ENCODE results near the gene TMEM116. TPM values are rescaled to one million over a fixed set of nuclear protein-coding genes. Genes with fewer than 3 reads are reported as not detected.

TMEM116 gene
- total RNA-seq, 1 experiment from 2014 or later: 10.2 TPM

GRCh38 chr12:111943929-111944328 lies 69.0 kb downstream of the TMEM116 start:
- POLR2A ChIA-PET: no interaction called here
- H3K4me1 ChIP-seq (ENCODE audit: control insufficient read depth, insufficient read depth, low read length): no peaks in the 10 kb centered on the region
- no peaks in the 10 kb centered on the region for H3K27me3 ChIP-seq (ENCODE audit: control insufficient read depth, insufficient read depth, low read length)
- ATAC-seq (no peak), DNase-seq (ENCODE audit: low read depth, low spot score) (no peak)
- TF ChIP-seq TCF7L2 (IDR thresholded peaks at IDR 0.05; ENCODE audit: low read depth, low read length): no peak
- no peaks in the 10 kb centered on the region for H3K9me3 ChIP-seq (ENCODE audit: control insufficient read depth, insufficient read depth, low read depth, low read length)
- no TSS peak for BruUV-seq (replicated peaks)
- in situ Hi-C loops (cut with HindIII; ENCODE audit: low pct_unique_long_range_greater_than_20kb, low sequenced_read_pairs) (no loop called here), intact Hi-C loops (cut with micrococcal nuclease; ENCODE audit: unreplicated experiment) (no loop called here)
- no peaks in the 10 kb centered on the region for H3K36me3 ChIP-seq (ENCODE audit: control insufficient read depth, insufficient read depth, low read length)
- CTCF ChIA-PET: interaction anchor here (0.9 kb wide), 1 partner anchor 69 kb away, joined by 3 read pairs; the partner anchor contains the start of genes ERP29 and TMEM116
- no peak overlapping the region for H3K4me3 ChIP-seq (ENCODE audit: low read depth in 2 of 2, low read length in 2 of 2)
- H3K27ac ChIP-seq (ENCODE audit: low read length): no peak overlapping the region

- Histone ChIP-seq H3K4me1 (ENCODE audit: control insufficient read depth, insufficient read depth, low read length) (no peaks in the 10 kb centered on the region), H3K27me3 (ENCODE audit: control insufficient read depth, insufficient read depth, low read length) (no peaks in the 10 kb centered on the region), H3K4me3 (ENCODE audit: low read depth in 2 of 2, low read length in 2 of 2) (no peak overlapping the region), H3K36me3 (ENCODE audit: control insufficient read depth, insufficient read depth, low read length) (no peaks in the 10 kb centered on the region), H3K27ac (ENCODE audit: low read length) (no peak overlapping the region), H3K9me3 (ENCODE audit: control insufficient read depth, insufficient read depth, low read depth, low read length) (no peaks in the 10 kb centered on the region)
- ChIA-PET POLR2A (interaction anchor here (0.5 kb wide), 1 partner anchor 75 kb away, joined by 9 read pairs; no protein-coding TSS in a partner anchor), CTCF (no interaction called here)
- DNase-seq (ENCODE audit: low read depth, low spot score) (no peak), ATAC-seq (no peak)
- intact Hi-C loops (cut with micrococcal nuclease; ENCODE audit: unreplicated experiment) (no loop called here), in situ Hi-C loops (cut with HindIII; ENCODE audit: low pct_unique_long_range_greater_than_20kb, low sequenced_read_pairs) (no loop called here)
- TF ChIP-seq CTCF (IDR thresholded peaks at IDR 0.05): no peak
- no peak for TF ChIP-seq TCF7L2 (IDR thresholded peaks at IDR 0.05; ENCODE audit: low read depth, low read length)
- TF ChIP-seq REST (IDR thresholded peaks at IDR 0.05; ENCODE audit: insufficient read depth in 1 of 2, low read depth in 2 of 2, low read length in 1 of 2): no peak
- TF ChIP-seq POLR2AphosphoS5 (IDR thresholded peaks at IDR 0.05; ENCODE audit: low read depth, low read length): no peak
- no peak for TF ChIP-seq SIN3A (IDR thresholded peaks at IDR 0.05; ENCODE audit: borderline replicate concordance, insufficient read depth, low read depth, low read length)
- BruUV-seq (replicated peaks): no TSS peak
These were observed 70.4 kb downstream of the TMEM116 start for GRCh38 chr12:111942557-111942956.

- BruUV-seq (replicated peaks): no TSS peak
- no peaks in the 10 kb centered on the region for H3K36me3 ChIP-seq (ENCODE audit: control insufficient read depth, insufficient read depth, low read length)
- CTCF ChIA-PET: no interaction called here
These were observed 75.5 kb downstream of the TMEM116 start for GRCh38 chr12:111937429-111937828.

More at GRCh38 chr12:111937429-111937828, 75.5 kb downstream of the TMEM116 start:
- H3K4me3 ChIP-seq (ENCODE audit: low read depth in 2 of 2, low read length in 2 of 2): no peak overlapping the region
- H3K4me1 ChIP-seq (ENCODE audit: control insufficient read depth, insufficient read depth, low read length): no peaks in the 10 kb centered on the region
- H3K9me3 ChIP-seq (ENCODE audit: control insufficient read depth, insufficient read depth, low read depth, low read length): no peaks in the 10 kb centered on the region
- H3K27me3 ChIP-seq (ENCODE audit: control insufficient read depth, insufficient read depth, low read length): no peaks in the 10 kb centered on the region
- ATAC-seq (no peak), DNase-seq (ENCODE audit: low read depth, low spot score) (no peak)
- intact Hi-C loops (cut with micrococcal nuclease; ENCODE audit: unreplicated experiment) (no loop called here), in situ Hi-C loops (cut with HindIII; ENCODE audit: low pct_unique_long_range_greater_than_20kb, low sequenced_read_pairs) (no loop called here)
- no peak overlapping the region for H3K27ac ChIP-seq (ENCODE audit: low read length)
- POLR2A ChIA-PET: no interaction called here
- TF ChIP-seq REST (IDR thresholded peaks at IDR 0.05; ENCODE audit: insufficient read depth in 1 of 2, low read depth in 2 of 2, low read length in 1 of 2) (no peak), CTCF (IDR thresholded peaks at IDR 0.05) (no peak), SIN3A (IDR thresholded peaks at IDR 0.05; ENCODE audit: borderline replicate concordance, insufficient read depth, low read depth, low read length) (no peak), POLR2AphosphoS5 (IDR thresholded peaks at IDR 0.05; ENCODE audit: low read depth, low read length) (no peak), TCF7L2 (IDR thresholded peaks at IDR 0.05; ENCODE audit: low read depth, low read length) (no peak)
